GM12892 (cell line): Measurements from ENCODE around the gene NINL.
"Not testable (repeated sequence)": the region's sequence is repeated elsewhere in the genome, so short reads cannot be mapped to it uniquely, and the experiment has no call there.

Source experiments
- DNase-seq: peaks from one replicate; pipeline ENCODE4 v3.0.0; 2011; ENCODE audit not compliant: insufficient read length
- FAIRE-seq: peaks from 2 replicates; lab custom pipeline; 2011; peaks lifted over from hg19 to GRCh38; lab: Jason Lieb, UNC
- POLR2A ChIP-seq: IDR thresholded peaks from 2 replicates; pipeline ENCODE4 v1.6.1; 2011; ENCODE audit warnings: low read depth, low read length, control low read depth
- POLR2AphosphoS5 ChIP-seq: IDR thresholded peaks from 2 replicates; pipeline ENCODE4 v1.6.1; 2011; ENCODE audit warnings: low read depth, low read length, control low read depth
- TAF1 ChIP-seq: IDR thresholded peaks from 2 replicates; pipeline ENCODE4 v1.6.1; 2011; ENCODE audit warnings: low read depth, mild to moderate bottlenecking, control low read depth, low read length, borderline replicate concordance

Gene NINL

DNA sequence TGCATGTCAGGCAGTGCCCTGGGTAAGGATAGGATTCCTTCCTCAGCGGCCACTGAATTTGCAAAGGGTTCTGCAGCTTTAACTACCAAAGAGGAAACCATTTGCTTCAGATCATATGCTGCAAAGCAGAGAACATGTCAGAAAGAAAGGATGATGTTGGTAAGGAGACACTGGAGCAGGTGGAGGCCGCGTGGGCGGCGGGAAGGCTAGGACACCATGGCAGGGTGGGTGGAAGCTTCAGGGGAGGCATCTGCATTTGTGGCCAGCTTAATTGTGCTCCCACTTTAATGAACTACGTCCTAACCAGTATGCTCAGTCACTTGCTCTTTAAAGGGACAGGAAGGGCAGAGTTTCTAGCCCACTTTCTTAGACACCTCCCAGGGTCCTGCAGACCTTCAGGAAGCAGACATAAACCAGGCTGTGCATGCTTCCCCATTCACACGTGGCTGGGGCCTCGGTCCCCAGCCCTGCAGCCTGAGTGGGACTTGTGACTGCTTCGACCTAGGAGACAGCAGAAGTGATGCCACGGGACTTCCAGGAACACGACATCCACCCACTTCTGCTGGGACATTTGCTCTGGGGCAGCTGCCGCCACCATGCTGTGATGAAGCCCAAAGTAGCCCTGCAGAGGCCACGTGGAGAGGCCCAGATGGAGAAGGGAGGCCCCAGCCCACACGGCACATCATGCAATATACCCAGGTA lies 101.7 kb downstream of the NINL start:
- DNase-seq = no peak
- no peak for FAIRE-seq

DNA sequence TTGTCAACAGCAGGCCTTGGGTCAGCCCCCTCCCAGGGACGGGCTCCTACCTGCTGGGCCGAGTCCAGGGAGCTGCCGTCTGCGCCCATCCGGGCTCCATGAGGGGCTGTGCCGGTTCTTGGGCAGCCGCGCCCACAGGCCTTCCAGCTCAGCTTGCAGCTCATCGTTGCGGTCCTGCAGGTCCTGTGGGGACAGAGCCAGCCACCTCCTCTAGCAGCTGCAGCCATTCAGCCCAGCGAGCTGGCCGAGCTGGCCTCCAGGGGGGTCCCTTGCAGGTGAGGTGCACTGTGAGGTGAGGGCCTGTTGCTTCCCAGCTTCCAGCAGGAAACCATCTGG lies 103.4 kb downstream of the NINL start:
- no peak for FAIRE-seq
- TF ChIP-seq POLR2A = no peak
- TF ChIP-seq TAF1 = no peak
- TF ChIP-seq POLR2AphosphoS5 = no peak

More for the DNA sequence above, 101.7 kb downstream of the NINL start:
- no peak for TF ChIP-seq POLR2AphosphoS5
- no peak for TF ChIP-seq POLR2A
- TF ChIP-seq TAF1 = no peak

DNA sequence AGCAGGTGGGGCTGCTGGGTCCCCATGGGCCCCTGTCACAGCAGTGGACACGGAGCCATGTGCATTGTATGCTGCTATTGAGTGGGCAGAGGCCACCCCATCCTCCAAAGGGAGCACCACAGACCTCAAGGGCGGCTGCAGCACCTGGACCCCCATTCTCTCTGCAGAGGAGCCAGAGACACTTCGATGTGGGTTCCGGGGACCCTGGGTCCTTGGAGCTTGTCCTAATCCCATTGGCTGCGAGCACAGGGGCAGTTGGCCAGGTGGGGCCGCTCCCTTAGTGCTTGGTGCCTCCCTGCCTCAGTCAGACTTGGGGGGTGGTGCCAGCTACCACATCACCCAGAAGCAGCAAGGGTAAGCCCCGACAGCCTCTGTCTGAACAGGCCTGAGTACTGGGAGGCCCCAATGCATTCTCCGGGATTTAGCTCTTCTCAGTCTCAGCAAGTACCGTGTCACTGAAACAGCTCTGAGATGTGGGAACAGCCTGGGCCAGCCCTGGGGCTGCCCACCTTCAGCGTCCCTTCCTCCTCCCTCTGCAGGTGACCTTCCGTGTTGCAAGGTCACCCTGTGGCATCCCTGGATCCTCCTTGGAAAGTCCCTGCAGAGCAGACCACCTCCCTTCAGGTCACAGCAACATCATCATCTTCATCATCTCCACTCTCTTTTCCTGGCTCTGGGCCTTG lies 104.0 kb downstream of the NINL start:
- no peak for DNase-seq
- no peak for FAIRE-seq
- TF ChIP-seq POLR2AphosphoS5 (no peak), TAF1 (no peak), POLR2A (no peak)

More for the DNA sequence above, 103.4 kb downstream of the NINL start:
- DNase-seq = no peak

DNA sequence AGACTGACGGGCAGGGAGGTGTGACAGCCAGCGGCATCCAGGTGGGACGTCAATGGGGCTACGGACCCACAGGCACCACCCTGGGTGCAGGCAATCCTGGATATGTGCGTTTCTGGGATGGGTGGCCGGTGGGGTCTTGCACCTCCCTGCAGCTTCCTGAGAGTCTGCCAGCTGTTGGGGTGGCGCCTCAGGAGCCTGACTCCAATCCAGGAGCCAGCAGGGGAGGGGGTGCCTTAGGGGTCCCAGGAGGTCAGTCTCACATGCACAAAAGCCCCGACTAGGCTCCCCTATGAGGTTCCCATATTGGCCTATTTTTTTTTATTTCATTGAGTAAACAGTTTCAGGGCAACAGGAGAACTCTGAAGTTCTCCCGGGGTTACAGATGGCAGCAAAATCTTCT lies 104.5 kb downstream of the NINL start:
- DNase-seq = no peak
- FAIRE-seq = no peak
- no peak for TF ChIP-seq POLR2AphosphoS5

DNA sequence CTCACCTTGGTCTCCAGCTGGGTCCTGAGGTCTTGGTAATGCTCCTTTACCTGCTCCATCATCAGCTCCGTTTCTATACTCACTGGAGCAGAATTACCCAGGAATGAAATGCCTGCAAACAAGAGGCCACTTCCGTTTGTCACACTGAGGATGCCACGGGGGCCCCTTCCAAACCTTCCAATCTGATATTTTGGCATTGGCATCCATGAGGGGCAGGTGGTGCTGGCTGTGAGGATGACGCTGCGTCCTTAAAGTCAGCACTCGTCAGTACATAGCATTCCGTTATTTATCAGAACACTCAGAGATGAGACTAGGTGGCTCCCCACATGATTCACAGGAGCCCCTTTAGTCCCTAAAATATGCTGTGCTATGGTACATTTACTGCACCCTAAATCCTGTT lies 105.2 kb downstream of the NINL start:
- FAIRE-seq (no peak), DNase-seq (no peak)
- TF ChIP-seq POLR2AphosphoS5 (no peak), TAF1 (no peak), POLR2A (no peak)

DNA sequence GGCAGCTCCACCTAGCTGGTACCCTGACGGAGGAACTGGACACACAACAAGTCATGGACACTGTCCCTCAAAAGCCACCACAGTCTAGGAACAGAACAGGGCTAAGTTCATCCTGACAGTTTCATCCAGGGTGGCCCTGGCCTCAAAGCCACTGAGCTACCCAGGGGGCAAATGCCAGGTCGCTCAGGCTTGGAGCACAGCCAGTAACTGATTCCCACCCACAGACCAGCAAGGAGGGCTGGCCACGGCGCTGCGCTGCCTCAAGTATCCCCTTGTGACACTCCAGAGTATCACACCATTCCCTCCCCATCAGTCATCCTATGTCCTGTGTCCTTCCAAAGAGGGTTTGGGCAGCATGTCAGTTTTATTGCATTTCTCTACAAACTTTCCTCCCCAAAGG lies 105.7 kb downstream of the NINL start:
- no peak for FAIRE-seq
- TF ChIP-seq POLR2AphosphoS5 (no peak), TAF1 (no peak), POLR2A (no peak)
- DNase-seq = no peak

DNA sequence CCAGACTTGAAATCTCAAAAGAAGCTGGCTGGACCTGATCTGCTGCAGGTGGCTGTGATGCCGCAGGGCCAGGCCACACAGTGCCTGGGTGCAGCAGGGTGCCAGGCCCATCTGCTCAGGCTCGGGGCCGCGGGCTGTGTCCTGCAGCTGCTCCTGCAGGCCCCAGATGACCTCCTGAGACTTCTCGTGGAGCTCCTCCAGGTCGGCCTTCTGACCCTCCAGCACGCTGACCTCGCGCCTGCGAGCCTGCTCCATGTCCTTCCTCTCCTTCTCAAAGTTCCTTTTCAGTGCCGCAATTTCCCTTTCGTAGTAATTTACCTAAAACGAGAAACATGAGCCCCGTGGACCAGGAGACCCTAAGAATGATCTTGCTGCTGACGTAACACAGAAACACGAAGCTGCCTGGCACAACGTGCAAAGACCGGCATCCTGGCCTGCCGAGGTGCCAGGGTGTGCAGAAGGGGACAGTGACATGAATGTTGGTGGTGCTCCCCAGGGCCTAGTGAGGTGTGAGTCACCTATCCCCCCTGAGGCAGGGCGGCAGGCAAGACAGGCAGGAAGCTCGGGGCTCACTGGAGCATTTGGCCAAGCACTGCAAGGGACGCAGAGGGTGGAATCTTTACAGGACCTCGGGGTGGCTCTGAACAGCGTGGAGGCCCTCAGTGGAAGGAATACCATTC lies 106.3 kb downstream of the NINL start:
- DNase-seq (no peak), FAIRE-seq (no peak)
- no peak for TF ChIP-seq POLR2A
- no peak for TF ChIP-seq POLR2AphosphoS5
- TF ChIP-seq TAF1 = no peak

DNA sequence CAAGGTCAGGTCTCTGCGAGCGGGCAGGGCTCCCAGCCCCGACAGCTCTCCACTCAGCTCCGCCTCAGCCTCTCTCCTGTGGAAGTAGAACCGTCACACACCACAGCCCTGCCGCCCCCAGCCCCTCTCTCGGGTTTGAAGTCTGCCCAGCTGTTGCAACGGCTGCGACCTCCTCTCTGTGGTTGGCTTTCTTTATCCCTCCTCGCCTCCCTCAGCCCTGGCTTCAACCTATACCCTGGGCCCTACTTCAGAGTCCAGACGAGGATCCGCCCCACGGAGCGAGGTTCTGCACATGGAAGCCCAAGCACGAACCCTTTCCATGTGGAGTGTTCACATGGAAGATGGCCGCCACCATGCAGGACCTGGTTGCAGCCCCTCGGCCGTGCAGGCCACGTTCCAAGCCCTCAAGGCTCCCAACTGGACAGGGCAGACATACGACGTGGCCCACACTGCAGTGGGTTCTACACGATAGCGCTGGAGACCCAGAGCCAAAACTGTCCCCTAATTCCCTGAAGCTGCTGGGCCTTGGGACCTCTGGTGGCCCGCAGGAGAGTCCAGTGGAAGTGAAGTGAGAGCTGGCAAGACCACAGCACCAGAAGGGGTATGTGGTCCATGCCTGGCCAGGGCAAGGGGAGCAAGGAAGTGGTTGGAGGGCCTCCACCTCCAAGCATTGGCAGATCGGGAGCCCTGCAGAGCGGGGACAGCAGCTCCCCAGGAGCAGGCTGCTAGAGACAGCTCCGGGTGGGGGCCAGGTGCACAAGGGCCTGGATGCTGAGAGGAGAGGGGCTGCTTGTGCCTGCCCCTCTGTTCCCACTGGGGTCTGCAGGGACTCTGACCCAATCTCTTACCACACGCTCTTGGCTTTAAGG lies 108.1 kb downstream of the NINL start:
- FAIRE-seq = no peak
- TF ChIP-seq POLR2A (no peak), TAF1 (no peak), POLR2AphosphoS5 (no peak)
- no peak for DNase-seq

DNA sequence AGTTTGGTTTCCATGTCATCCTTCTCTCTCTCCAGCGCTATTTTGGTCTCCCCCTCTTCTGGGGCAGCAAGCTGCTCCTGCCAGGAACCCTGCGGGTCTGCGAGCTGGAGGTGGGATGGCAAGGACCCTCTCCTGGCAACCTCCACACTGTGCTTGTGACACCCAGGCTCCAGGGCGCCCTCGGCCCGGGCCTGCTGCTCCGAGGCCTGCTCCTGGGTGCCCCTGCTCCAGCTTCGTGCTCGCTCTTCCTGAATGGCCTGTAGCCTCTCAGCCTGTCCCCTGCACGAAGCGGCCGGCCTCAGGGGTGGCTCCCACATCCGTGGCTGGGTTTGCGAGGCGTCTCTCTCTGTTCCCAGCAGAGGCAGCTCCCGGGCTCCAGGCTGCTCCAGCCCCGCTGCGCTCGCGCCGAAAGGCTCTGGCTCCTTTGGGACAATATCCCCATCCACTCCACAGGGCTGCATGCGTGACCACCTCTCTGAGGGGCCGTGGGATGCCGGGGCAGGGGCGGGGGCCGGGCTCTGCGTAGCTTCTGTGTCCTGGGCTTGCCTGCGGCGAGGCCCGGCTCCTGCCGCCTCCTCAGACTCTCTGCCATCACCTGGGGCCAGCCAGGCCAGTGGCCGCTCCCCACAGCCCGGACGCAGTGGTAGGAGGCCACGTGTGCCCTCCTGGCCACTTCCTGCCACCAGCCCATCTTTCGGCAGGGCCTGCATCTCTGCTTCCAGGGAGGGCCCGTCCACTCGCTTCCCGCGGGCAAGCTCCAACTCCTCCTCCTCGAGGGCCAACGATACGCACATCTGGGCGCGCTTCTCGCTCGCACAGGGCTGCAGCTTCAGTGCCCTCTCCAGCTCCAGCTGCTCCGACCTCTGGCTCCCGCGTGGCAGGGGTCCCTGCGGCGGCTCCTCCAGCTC lies 109.0 kb downstream of the NINL start:
- no peak for FAIRE-seq
- DNase-seq = no peak
- TF ChIP-seq POLR2AphosphoS5 = no peak
- no peak for TF ChIP-seq POLR2A
- TF ChIP-seq TAF1 = no peak

DNA sequence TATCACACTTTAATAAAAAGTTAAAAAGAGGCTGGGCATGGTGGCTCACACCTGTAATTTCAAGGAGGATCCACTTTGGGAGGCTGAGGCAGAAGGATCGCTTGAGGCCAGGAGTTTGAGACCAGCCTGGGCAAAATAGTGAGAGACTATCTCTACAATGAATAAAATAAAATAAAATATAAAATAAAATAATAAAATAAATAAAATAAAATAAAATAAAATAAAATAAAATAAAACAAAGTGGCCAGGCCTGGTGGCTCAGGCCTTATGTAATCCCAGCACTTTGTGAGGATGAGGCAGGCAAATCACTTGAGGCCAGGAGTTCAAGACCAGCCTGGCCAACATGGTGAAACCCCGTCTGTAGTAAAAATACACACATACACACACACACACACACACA lies 112.0 kb downstream of the NINL start:
- DNase-seq, FAIRE-seq: not testable (repeated sequence)
